Loucy (cell line): ENCODE results near the gene TBCD.

ENCODE experiments used
- H2AFZ ChIP-seq: fragments of 200-600 bp; sonication (generic); 2 replicates; pipeline ENCODE4 v1.6.0; 2016; ENCODE audit warnings: antibody characterized with exemption, mild to moderate bottlenecking, low read length, moderate library complexity
- H3F3A ChIP-seq: fragments of 200-600 bp; 2 replicates; pipeline ENCODE4 v1.6.0; 2016; ENCODE audit warnings: antibody characterized with exemption, low read depth, mild to moderate bottlenecking
- H3K27me3 ChIP-seq: fragments of 200-600 bp; sonication (generic); 2 replicates; pipeline ENCODE4 v1.6.1; 2014; ENCODE audit warnings: low read length, mild to moderate bottlenecking; ENCODE audit not compliant: insufficient read depth, poor library complexity, severe bottlenecking
- H3K36me3 ChIP-seq: fragments of 200-600 bp; sonication (generic); 2 replicates; pipeline ENCODE4 v1.6.1; 2016; ENCODE audit warnings: low read length; ENCODE audit not compliant: insufficient read depth
- H3K4me1 ChIP-seq: fragments of 200-600 bp; sonication (generic); 2 replicates; pipeline ENCODE4 v1.5.1; 2014; ENCODE audit warnings: low read length, mild to moderate bottlenecking; ENCODE audit not compliant: insufficient read depth, poor library complexity, severe bottlenecking
- H3K4me2 ChIP-seq: fragments of 200-600 bp; sonication (generic); 2 replicates; pipeline ENCODE4 v1.6.0; 2014; ENCODE audit warnings: antibody characterized with exemption, low read length, low read depth, mild to moderate bottlenecking; ENCODE audit not compliant: poor library complexity, severe bottlenecking
- H3K4me3 ChIP-seq: fragments of 200-600 bp; sonication (generic); 2 replicates; pipeline ENCODE4 v1.5.1; 2014; ENCODE audit warnings: low read length, mild to moderate bottlenecking, mixed read lengths; ENCODE audit not compliant: poor library complexity, severe bottlenecking
- H3K79me2 ChIP-seq: fragments of 200-600 bp; sonication (generic); 2 replicates; pipeline ENCODE4 v1.6.1; 2014; ENCODE audit warnings: low read length; ENCODE audit not compliant: insufficient read depth
- H3K9ac ChIP-seq: fragments of 200-600 bp; sonication (generic); 2 replicates; pipeline ENCODE4 v1.6.0; 2014; ENCODE audit warnings: mild to moderate bottlenecking, low read depth, low read length, moderate library complexity; ENCODE audit not compliant: poor library complexity, severe bottlenecking
- H3K9me2 ChIP-seq: fragments of 200-600 bp; sonication (generic); replicated peaks from 2 replicates; pipeline ENCODE4 v1.6.1; 2016; ENCODE audit warnings: low read depth, low read length, mixed read lengths
- H3K9me3 ChIP-seq: fragments of 200-600 bp; sonication (generic); 2 replicates; pipeline ENCODE4 v1.6.1; 2014; ENCODE audit warnings: mild to moderate bottlenecking, antibody characterized with exemption, low read length, low read depth; ENCODE audit not compliant: insufficient read depth
- H4K20me1 ChIP-seq: fragments of 200-600 bp; sonication (generic); 2 replicates; pipeline ENCODE4 v1.6.0; 2014; ENCODE audit warnings: antibody characterized with exemption, low read length, mild to moderate bottlenecking; ENCODE audit not compliant: insufficient read depth, poor library complexity, severe bottlenecking
- CTCF ChIP-seq: fragments of 200-600 bp; sonication (generic); conservative IDR thresholded peaks from 2 replicates; pipeline ENCODE4 v1.5.1; 2014; ENCODE audit warnings: mild to moderate bottlenecking, antibody characterized with exemption, low read length
- EZH2phosphoT487 ChIP-seq: fragments of 200-600 bp; IDR thresholded peaks from 2 replicates; pipeline ENCODE4 v1.6.1; 2018; ENCODE audit warnings: antibody characterized with exemption, mild to moderate bottlenecking, moderate library complexity, borderline replicate concordance

TBCD gene

GRCh38 chr17:82802075-82802780 lies 50.4 kb downstream of the TBCD start:
- no peaks in the 10 kb centered on the region for H3K9me3 ChIP-seq
- no peak overlapping the region for H2AFZ ChIP-seq
- no peaks in the 10 kb centered on the region for H3K9me2 ChIP-seq
- no peaks in the 10 kb centered on the region for H3K27me3 ChIP-seq
- H3K36me3 ChIP-seq, result peaks cover 59% of the 10 kb centered on the region; the same call in 1 of the 2 replicates
- H3K79me2 ChIP-seq, result peaks cover 38% of the 10 kb centered on the region; the same call in 1 of the 2 replicates
- no peaks in the 10 kb centered on the region for H3F3A ChIP-seq
- peaks cover 4% of the 10 kb centered on the region for H4K20me1 ChIP-seq
- H3K9ac ChIP-seq, result no peak overlapping the region
- TF ChIP-seq CTCF (no peak), EZH2phosphoT487 (no peak)
- no peaks in the 10 kb centered on the region for H3K4me1 ChIP-seq
- no peak overlapping the region for H3K4me2 ChIP-seq
- no peak overlapping the region for H3K4me3 ChIP-seq

GRCh38 chr17:82803185-82803584 lies 51.3 kb downstream of the TBCD start:
- Histone ChIP-seq H3K4me3 (no peak overlapping the region), H3K79me2 (peaks cover 38% of the 10 kb centered on the region; the same call in 1 of the 2 replicates), H3K9ac (no peak overlapping the region), H4K20me1 (peaks cover 4% of the 10 kb centered on the region), H3F3A (no peaks in the 10 kb centered on the region), H3K4me1 (no peaks in the 10 kb centered on the region), H3K36me3 (peaks cover 67% of the 10 kb centered on the region; the same call in 1 of the 2 replicates), H3K9me2 (no peaks in the 10 kb centered on the region), H3K9me3 (no peaks in the 10 kb centered on the region), H3K27me3 (no peaks in the 10 kb centered on the region), H3K4me2 (no peak overlapping the region), H2AFZ (no peak overlapping the region)
- TF ChIP-seq CTCF (no peak), EZH2phosphoT487 (no peak)

GRCh38 chr17:82803606-82804005 lies 51.7 kb downstream of the TBCD start:
- Histone ChIP-seq H4K20me1 (peaks cover 4% of the 10 kb centered on the region), H3K27me3 (no peaks in the 10 kb centered on the region), H2AFZ (no peak overlapping the region), H3K9ac (no peak overlapping the region), H3F3A (no peaks in the 10 kb centered on the region), H3K4me3 (no peak overlapping the region), H3K4me2 (no peak overlapping the region), H3K36me3 (peaks cover 65% of the 10 kb centered on the region; the same call in 1 of the 2 replicates), H3K4me1 (no peaks in the 10 kb centered on the region), H3K9me3 (no peaks in the 10 kb centered on the region), H3K9me2 (no peaks in the 10 kb centered on the region), H3K79me2 (peaks cover 38% of the 10 kb centered on the region; the same call in 1 of the 2 replicates)
- TF ChIP-seq EZH2phosphoT487 (no peak), CTCF (no peak)
